DMS153 treated with DMSO at 0.1 percent for 48 hours (cell line): Measurements from ENCODE around the gene STAG1.
"Not testable (repeated sequence)": the region's sequence is repeated elsewhere in the genome, so short reads cannot be mapped to it uniquely, and the experiment has no call there.

ENCODE experiments used
- DNase-seq: peaks from one replicate; lab custom pipeline; 2025; ENCODE audit not compliant: unreplicated experiment; lab: John Stamatoyannopoulos, UW

Gene STAG1

GRCh38 chr3:136749091-136749490 lies 3.1 kb downstream of the STAG1 start:
- DNase-seq, result no peak

GRCh38 chr3:136745916-136746315 lies 6.3 kb downstream of the STAG1 start:
- no peak for DNase-seq

- DNase-seq, result no peak
Observed at GRCh38 chr3:136741063-136741462, 11.1 kb downstream of the STAG1 start.

GRCh38 chr3:136740351-136740958 lies 11.7 kb downstream of the STAG1 start:
- no peak for DNase-seq

GRCh38 chr3:136736950-136737349 lies 15.2 kb downstream of the STAG1 start:
- DNase-seq, result not testable (repeated sequence)

GRCh38 chr3:136735103-136735502 lies 17.1 kb downstream of the STAG1 start:
- no peak for DNase-seq

- no peak for DNase-seq
Observed at GRCh38 chr3:136734382-136735070, 17.7 kb downstream of the STAG1 start.

- DNase-seq, result no peak
Observed at GRCh38 chr3:136733317-136733833, 18.8 kb downstream of the STAG1 start.

GRCh38 chr3:136731274-136731884 lies 20.8 kb downstream of the STAG1 start:
- no peak for DNase-seq

- DNase-seq, result no peak
Observed at GRCh38 chr3:136730595-136731273, 21.4 kb downstream of the STAG1 start.

GRCh38 chr3:136728918-136729317 lies 23.3 kb downstream of the STAG1 start:
- no peak for DNase-seq

GRCh38 chr3:136728473-136728872 lies 23.7 kb downstream of the STAG1 start:
- no peak for DNase-seq

GRCh38 chr3:136725468-136725867 lies 26.7 kb downstream of the STAG1 start:
- no peak for DNase-seq

- DNase-seq, result not testable (repeated sequence)
Observed at GRCh38 chr3:136722916-136723315, 29.3 kb downstream of the STAG1 start.

GRCh38 chr3:136722399-136722798 lies 29.8 kb downstream of the STAG1 start:
- not testable (repeated sequence) for DNase-seq

GRCh38 chr3:136720091-136720490 lies 32.1 kb downstream of the STAG1 start:
- DNase-seq, result no peak

GRCh38 chr3:136716629-136717028 lies 35.5 kb downstream of the STAG1 start:
- no peak for DNase-seq

GRCh38 chr3:136714020-136714419 lies 38.2 kb downstream of the STAG1 start:
- no peak for DNase-seq

GRCh38 chr3:136712941-136713340 lies 39.2 kb downstream of the STAG1 start:
- no peak for DNase-seq

- DNase-seq, result not testable (repeated sequence)
Observed at GRCh38 chr3:136711888-136712287, 40.3 kb downstream of the STAG1 start.

GRCh38 chr3:136711277-136711676 lies 40.9 kb downstream of the STAG1 start:
- no peak for DNase-seq

- not testable (repeated sequence) for DNase-seq
Observed at GRCh38 chr3:136709775-136710174, 42.4 kb downstream of the STAG1 start.
